A549 treated with Hydrocortisone at 1 μM for 4 hours (cell line): ENCODE measurements around the gene DMRTC1B. TPM values are rescaled to one million over a fixed set of nuclear protein-coding genes. Genes with fewer than 3 reads are reported as not detected.

Experiments
- total RNA-seq: library from RNA; stranded (reverse); fragments of 200-300 nt; extraction: Qiagen RNA extraction; gene quantifications from 5 replicates; pipeline ENCODE4 v1.2.3, GENCODE V29; 2022

DMRTC1B gene, protein sequence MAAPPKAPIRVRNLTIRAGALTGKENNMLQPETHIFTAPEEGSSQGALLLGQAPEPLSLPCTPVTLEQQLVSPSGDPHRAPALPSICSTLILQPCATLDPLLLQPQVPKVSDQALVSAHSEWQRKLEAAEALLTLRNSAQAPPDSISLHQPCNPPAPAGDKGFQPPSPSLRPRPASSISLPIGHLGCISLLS
- not detected in 5 replicates for total RNA-seq

DNA sequence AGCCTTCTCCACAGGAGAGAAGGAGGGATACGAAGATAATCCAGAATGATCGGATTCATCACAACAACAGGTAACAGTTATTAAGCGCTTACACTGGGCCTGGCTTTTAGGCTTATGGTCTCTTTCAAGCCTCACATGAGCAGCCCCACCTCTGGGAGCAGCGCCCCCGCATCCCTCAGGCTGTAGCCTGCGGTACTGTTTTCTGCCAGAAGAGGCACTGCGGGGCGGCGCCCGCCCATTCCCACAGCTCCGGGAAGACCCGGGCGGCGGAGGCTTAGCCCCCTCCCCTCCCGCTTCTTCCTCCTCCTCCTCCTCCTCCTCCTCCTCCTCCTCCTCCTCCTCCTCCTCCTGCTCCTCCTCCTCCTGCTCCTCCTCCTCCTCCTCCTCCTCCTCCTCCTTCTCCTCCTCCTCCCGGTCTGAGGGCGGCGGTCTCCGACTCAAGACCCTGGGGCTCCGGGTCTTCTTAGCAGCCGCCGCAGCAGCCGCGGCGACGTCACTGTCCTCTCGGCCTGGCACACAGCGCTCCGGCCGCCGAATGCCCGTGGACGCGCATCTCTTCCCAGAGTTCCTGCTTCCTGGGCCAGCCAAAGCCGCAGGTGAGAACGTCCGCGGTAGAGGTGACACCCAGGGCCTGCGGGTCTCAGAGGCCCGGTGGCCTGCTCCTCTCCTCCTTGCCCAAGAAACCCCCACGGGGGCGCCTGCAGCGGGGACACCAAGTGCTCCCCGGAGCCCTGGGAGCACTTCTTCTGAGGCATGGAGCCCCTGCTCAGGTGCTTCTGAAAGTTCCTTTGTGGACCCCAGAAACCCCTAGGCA, at the start of gene DMRTC1B:
TSS of gene DMRTC1B (plus strand) at position 238 of the 814 bp plus-strand sequence. CDS start 68,246 bp downstream, outside the sequence.

GRCh38 chrX:72782560-72782959, 5.9 kb downstream of the DMRTC1B start, which contains the start of gene FAM236B:
FAM236B (minus strand) TSS chrX:72782660; CDS start chrX:72782560, 100 bp downstream.

DNA sequence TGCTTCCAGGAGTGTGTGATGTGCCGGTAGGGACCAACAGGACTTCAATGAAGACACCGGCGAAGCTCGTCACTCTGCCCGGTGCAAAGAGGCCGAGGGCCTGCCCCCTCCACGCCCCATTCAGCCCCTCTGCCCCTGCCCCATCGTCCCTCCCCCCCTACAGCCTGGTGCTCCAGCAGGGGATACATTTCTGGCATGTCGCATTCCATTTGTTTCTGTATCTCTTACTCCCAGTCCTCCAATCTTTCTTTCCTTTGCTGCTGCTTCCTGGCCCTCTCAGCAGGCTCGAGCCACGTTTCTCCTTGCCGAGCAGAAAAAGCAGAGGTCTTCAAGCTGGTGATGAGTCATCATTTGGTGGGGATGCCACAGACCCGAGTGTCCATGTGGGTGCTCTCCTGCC, 31.4 kb downstream of the DMRTC1B start, which contains the start of gene FAM236D:
TSS of gene FAM236D (minus strand) at position 101 of the 400 bp plus-strand sequence. CDS start at position 1, 100 bp downstream.

Other genes with a start within 250 kb of the DMRTC1B start
- gene HDAC8, start 204.0 kb upstream of the DMRTC1B start, total RNA-seq: 26.2 to 30.1 TPM (median 27.9 TPM) in 5 replicates
- gene PHKA1, start 62.6 kb upstream of the DMRTC1B start, total RNA-seq: 25.5 to 33.2 TPM (median 29.5 TPM) in 5 replicates
- gene FAM236B, start 5.8 kb downstream of the DMRTC1B start, total RNA-seq: not detected in 5 replicates
- gene FAM236D, start 31.3 kb downstream of the DMRTC1B start, total RNA-seq: not detected in 5 replicates
- not detected in 5 replicates for gene FAM236C, start 135.7 kb downstream of the DMRTC1B start, total RNA-seq
- gene FAM236A, start 161.3 kb downstream of the DMRTC1B start, total RNA-seq: not detected in 5 replicates
- 0.17 TPM in 1 of 5 replicates, not detected in the others for gene DMRTC1, start 166.9 kb downstream of the DMRTC1B start, total RNA-seq
- gene PABPC1L2B, start 226.0 kb downstream of the DMRTC1B start, total RNA-seq: not detected in 5 replicates